ENCODE measurements around the gene LPP. TPM values are rescaled to one million over a fixed set of nuclear protein-coding genes. Genes with fewer than 3 reads are reported as not detected.

LPP gene
- total and polyA plus RNA-seq, 2 of the 13 experiments (the other 11 are each of a cell fraction or from before 2014, with no cell fraction given) = 19.2 to 29.9 TPM

GRCh38 chr3:188185717-188186251 lies 31.8 kb downstream of the LPP start (continued):
- TF ChIP-seq FOXM1 (CRISPR knock-in tag; IDR thresholded peaks at IDR 0.05) = no peak
- TF ChIP-seq ADNP (CRISPR knock-in tag; IDR thresholded peaks at IDR 0.05) = no peak
- TF ChIP-seq ZNF773 (CRISPR knock-in tag; IDR thresholded peaks at IDR 0.05; ENCODE audit: borderline replicate concordance) = no peak
- no peak for TF ChIP-seq ZMYM2 (CRISPR knock-in tag; IDR thresholded peaks at IDR 0.05)
- TF ChIP-seq ZNF737 (CRISPR knock-in tag; IDR thresholded peaks at IDR 0.05; ENCODE audit: borderline replicate concordance) = no peak
- TF ChIP-seq ZNF546 (CRISPR knock-in tag; conservative IDR thresholded peaks at IDR 0.05) = no peak
- no peak for TF ChIP-seq ZNF510 (CRISPR knock-in tag; IDR thresholded peaks at IDR 0.05; ENCODE audit: low read depth)
- TF ChIP-seq SP1 (IDR thresholded peaks at IDR 0.05) = no peak
- TF ChIP-seq SP1 (CRISPR knock-in tag; IDR thresholded peaks at IDR 0.05) = no peak
- TF ChIP-seq ZNF121 (CRISPR knock-in tag; IDR thresholded peaks at IDR 0.05) = no peak
- TF ChIP-seq DMTF1 (CRISPR knock-in tag; IDR thresholded peaks at IDR 0.05) = no peak
- TF ChIP-seq MTF2 (CRISPR knock-in tag; IDR thresholded peaks at IDR 0.05; ENCODE audit: borderline replicate concordance) = no peak
- TF ChIP-seq ZNF263 (CRISPR knock-in tag; IDR thresholded peaks at IDR 0.05) = no peak
- no peak for TF ChIP-seq ZNF747 (CRISPR knock-in tag; IDR thresholded peaks at IDR 0.05; ENCODE audit: borderline replicate concordance)
- no peak for TF ChIP-seq RBFOX2 (IDR thresholded peaks at IDR 0.05; ENCODE audit: low read depth, low read length)
- TF ChIP-seq NFE2 (CRISPR knock-in tag; IDR thresholded peaks at IDR 0.05) = no peak
- TF ChIP-seq U2AF1 (optimal IDR thresholded peaks at IDR 0.05; ENCODE audit: low read depth, low read length) = no peak
- TF ChIP-seq ZNF614 (CRISPR knock-in tag; IDR thresholded peaks at IDR 0.05; ENCODE audit: borderline replicate concordance) = no peak
- no peak; the same call in 1 of the 2 replicates for TF ChIP-seq GABPB1 (CRISPR knock-in tag; IDR thresholded peaks at IDR 0.05)
- no peak for TF ChIP-seq ZNF407 (CRISPR knock-in tag; IDR thresholded peaks at IDR 0.05; ENCODE audit: not compliant biosample characterization)
- TF ChIP-seq HES4 (CRISPR knock-in tag; IDR thresholded peaks at IDR 0.05; ENCODE audit: borderline replicate concordance) = no peak
- TF ChIP-seq ZNF335 (CRISPR knock-in tag; IDR thresholded peaks at IDR 0.05) = no peak
- no peak for TF ChIP-seq ZNF354B (CRISPR knock-in tag; IDR thresholded peaks at IDR 0.05)
